Rectal smooth muscle tissue (tissue), 1 donor: ENCODE measurements around the gene SLC4A1AP.
"Not testable (repeated sequence)": the region's sequence is repeated elsewhere in the genome, so short reads cannot be mapped to it uniquely, and the experiment has no call there.

Experiments used
- H3K27ac ChIP-seq: one replicate; pipeline ENCODE4 v1.7.0; 2013; ENCODE audit warnings: low read depth, low read length, inconsistent platforms
- H3K27me3 ChIP-seq: one replicate; pipeline ENCODE4 v1.7.0; 2013; ENCODE audit warnings: low read length; ENCODE audit not compliant: control insufficient read depth, insufficient read depth
- H3K36me3 ChIP-seq: one replicate; pipeline ENCODE4 v1.7.0; 2013; ENCODE audit warnings: low read length; ENCODE audit not compliant: control insufficient read depth, insufficient read depth
- H3K4me1 ChIP-seq: one replicate; pipeline ENCODE4 v1.7.0; 2013; ENCODE audit warnings: low read length; ENCODE audit not compliant: control insufficient read depth, insufficient read depth
- H3K4me3 ChIP-seq: one replicate; pipeline ENCODE4 v1.7.0; 2013; ENCODE audit warnings: low read length
- H3K9ac ChIP-seq: one replicate; pipeline ENCODE4 v1.7.0; 2013; ENCODE audit warnings: low read length

Gene SLC4A1AP

GRCh38 chr2:27661371-27661770 lies 2.3 kb upstream of the SLC4A1AP start:
- Histone ChIP-seq H3K36me3 (peaks cover 20% of the 10 kb centered on the region), H3K27ac (no peak overlapping the region), H3K4me1 (peaks cover 13% of the 10 kb centered on the region), H3K27me3 (no peaks in the 10 kb centered on the region), H3K9ac (no peak overlapping the region), H3K4me3 (no peak overlapping the region)

DNA sequence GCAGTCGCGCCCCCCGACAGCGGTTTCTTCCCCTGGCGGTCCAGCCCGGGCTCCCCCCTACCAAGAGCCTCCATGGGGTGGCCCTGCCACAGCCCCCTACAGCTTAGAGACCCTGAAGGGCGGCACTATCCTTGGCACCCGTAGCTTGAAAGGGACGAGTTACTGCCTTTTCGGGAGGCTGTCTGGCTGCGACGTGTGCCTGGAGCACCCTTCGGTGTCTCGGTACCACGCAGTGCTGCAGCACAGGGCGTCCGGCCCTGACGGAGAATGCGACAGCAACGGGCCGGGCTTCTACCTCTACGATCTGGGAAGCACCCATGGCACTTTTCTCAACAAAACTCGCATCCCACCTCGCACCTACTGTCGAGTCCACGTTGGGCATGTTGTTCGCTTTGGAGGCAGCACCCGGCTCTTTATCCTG lies 475 bp downstream of the SLC4A1AP start:
- peak overlapping the region; percentile 88 for H3K27ac ChIP-seq
- peaks cover 13% of the 10 kb centered on the region for H3K36me3 ChIP-seq
- H3K4me3 ChIP-seq = peak overlapping the region; percentile 91
- H3K4me1 ChIP-seq = peaks cover 13% of the 10 kb centered on the region
- peak overlapping the region; percentile 72 for H3K9ac ChIP-seq
- H3K27me3 ChIP-seq = no peaks in the 10 kb centered on the region

DNA sequence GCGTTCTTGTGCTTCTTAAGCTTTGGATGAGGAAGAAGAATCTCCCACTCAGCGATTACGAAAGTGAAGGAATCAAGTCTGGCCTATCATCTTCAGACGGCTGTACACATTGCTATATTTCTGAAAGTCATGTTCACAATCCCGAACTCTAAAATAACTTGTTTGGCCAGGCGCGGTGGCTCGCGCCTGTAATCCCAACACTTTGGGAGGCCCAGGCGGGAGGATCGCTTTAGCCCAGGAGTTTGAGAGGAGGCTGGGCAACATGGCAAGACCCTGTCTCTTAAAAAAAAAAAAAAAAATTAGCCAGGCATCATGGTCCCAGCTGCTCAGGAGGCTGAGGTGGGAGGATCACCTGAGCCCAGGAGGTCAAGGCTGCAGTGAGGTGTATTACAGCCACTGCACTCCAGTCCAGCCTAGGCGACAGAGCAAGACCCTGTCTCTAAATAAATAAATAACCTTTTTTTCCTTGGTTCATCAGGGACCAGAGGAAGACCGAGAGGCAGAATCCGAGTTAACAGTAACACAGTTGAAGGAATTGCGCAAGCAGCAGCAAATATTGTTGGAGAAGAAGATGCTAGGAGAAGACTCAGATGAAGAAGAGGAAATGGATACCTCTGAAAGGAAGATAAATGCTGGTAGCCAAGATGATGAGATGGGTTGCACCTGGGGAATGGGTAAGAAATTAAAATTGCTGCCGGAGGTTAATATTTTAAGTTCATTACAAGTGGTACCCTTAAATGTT lies 1.1 kb downstream of the SLC4A1AP start:
- Histone ChIP-seq H3K27ac (no peak overlapping the region), H3K9ac (peak overlapping the region; percentile 72), H3K36me3 (peaks cover 11% of the 10 kb centered on the region), H3K4me1 (peaks cover 13% of the 10 kb centered on the region), H3K27me3 (no peaks in the 10 kb centered on the region), H3K4me3 (peak overlapping the region; percentile 91)

- Histone ChIP-seq H3K36me3 (no peaks in the 10 kb centered on the region), H3K9ac (no peak overlapping the region), H3K4me1 (peaks cover 10% of the 10 kb centered on the region), H3K4me3 (no peak overlapping the region), H3K27ac (no peak overlapping the region), H3K27me3 (no peaks in the 10 kb centered on the region)
Observed at GRCh38 chr2:27667446-27667845, 3.8 kb downstream of the SLC4A1AP start.

DNA sequence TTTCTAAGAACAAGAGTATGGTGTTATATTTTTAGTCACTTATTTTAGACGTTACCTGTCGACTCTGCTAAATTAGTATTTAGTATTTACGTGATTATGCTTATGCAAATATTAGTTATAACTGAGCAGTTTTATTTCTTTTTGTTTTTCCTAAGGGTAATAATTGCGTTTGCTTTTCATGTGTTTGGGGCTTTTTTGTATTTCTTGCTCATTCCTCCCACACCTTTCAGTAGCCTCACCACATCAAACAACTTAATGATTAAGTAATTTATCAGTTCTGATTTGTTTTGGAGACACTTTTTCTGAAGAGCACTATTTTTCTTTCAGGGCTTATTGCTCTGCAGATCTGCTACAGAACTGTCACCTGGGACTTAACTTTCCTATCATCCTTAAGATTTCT lies 7.5 kb downstream of the SLC4A1AP start:
- H3K9ac ChIP-seq = no peak overlapping the region
- H3K36me3 ChIP-seq = peaks cover 4% of the 10 kb centered on the region
- no peak overlapping the region for H3K27ac ChIP-seq
- H3K27me3 ChIP-seq = no peaks in the 10 kb centered on the region
- H3K4me3 ChIP-seq = no peak overlapping the region
- H3K4me1 ChIP-seq = no peaks in the 10 kb centered on the region

- no peak overlapping the region for H3K4me3 ChIP-seq
- peaks cover 4% of the 10 kb centered on the region for H3K36me3 ChIP-seq
- no peaks in the 10 kb centered on the region for H3K27me3 ChIP-seq
- no peaks in the 10 kb centered on the region for H3K4me1 ChIP-seq
- H3K27ac ChIP-seq = no peak overlapping the region
- no peak overlapping the region for H3K9ac ChIP-seq
Observed at GRCh38 chr2:27672723-27673486, 9.2 kb downstream of the SLC4A1AP start.

DNA sequence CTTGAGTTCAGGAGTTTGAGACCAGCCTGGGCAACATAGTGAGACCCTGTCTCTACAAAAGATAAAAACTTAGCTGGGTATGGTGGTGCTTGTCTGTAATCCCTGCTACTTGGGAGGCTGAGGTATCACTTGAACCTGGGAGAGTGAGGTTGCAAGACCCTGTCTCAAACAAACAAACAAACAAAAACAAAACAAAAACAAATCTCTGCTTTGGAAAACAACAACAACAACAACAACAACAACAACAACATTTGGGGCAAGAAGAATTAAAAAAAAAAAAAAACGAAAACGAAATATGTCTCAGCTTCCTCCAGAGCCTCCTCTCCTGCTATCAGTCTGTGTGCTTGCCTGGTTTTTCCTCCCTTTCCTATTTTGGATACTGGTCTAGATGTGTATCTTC lies 16.9 kb downstream of the SLC4A1AP start:
- Histone ChIP-seq H3K9ac (no peak overlapping the region), H3K4me1 (no peaks in the 10 kb centered on the region), H3K27me3 (no peaks in the 10 kb centered on the region), H3K36me3 (peaks cover 17% of the 10 kb centered on the region), H3K27ac (no peak overlapping the region), H3K4me3 (no peak overlapping the region)

- H3K27ac ChIP-seq = no peak overlapping the region
- no peak overlapping the region for H3K9ac ChIP-seq
- no peaks in the 10 kb centered on the region for H3K4me1 ChIP-seq
- H3K4me3 ChIP-seq = no peak overlapping the region
- peaks cover 17% of the 10 kb centered on the region for H3K36me3 ChIP-seq
- no peaks in the 10 kb centered on the region for H3K27me3 ChIP-seq
Observed at GRCh38 chr2:27681841-27682240, 18.2 kb downstream of the SLC4A1AP start.

DNA sequence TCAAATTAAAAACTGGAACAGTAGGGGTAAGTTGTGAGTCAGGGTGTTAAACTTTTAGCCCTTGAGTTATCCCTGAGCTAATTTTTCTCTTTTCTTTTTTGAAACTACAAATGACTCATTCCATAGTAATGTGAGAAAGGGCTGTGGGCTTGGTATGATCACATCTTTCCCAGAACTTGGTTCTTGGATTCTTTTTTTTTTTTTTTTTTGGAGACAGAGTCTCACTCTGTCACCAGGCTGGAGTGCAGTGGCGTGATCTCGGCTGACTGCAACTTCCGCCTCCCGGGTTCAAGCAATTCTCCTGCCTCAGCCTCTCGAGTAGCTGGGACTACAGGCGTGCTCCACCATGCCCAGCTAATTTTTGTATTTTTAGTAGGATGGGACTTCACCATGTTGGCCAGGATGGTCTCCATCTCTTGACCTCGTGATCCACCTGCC lies 18.7 kb downstream of the SLC4A1AP start:
- not testable (repeated sequence) for H3K27me3 ChIP-seq, H3K9ac ChIP-seq, H3K4me3 ChIP-seq, H3K27ac ChIP-seq, H3K4me1 ChIP-seq
- H3K36me3 ChIP-seq = peaks cover 17% of the 10 kb centered on the region

- Histone ChIP-seq H3K27ac (no peak overlapping the region), H3K36me3 (peaks cover 21% of the 10 kb centered on the region), H3K9ac (no peak overlapping the region)
Observed at GRCh38 chr2:27683390-27684071, 19.8 kb downstream of the SLC4A1AP start.

DNA sequence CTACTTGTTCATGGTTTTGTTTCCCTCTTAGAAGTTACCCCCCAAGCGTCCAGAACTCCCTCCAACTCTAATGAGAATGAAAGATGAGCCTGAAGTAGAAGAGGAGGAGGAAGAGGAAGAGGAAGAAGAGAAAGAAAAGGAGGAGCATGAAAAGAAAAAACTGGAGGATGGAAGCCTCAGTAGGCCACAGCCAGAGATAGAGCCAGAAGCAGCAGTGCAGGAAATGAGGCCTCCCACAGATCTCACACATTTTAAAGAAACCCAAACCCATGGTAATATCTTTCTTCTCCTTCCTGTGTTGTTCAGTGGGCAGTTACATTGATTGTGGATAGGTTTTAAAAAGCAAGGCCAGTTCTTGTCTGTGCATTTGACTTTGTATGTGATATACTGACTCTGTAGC lies 21.3 kb downstream of the SLC4A1AP start:
- not testable (repeated sequence) for H3K27me3 ChIP-seq, H3K9ac ChIP-seq, H3K4me1 ChIP-seq, H3K27ac ChIP-seq, H3K4me3 ChIP-seq
- H3K36me3 ChIP-seq = peaks cover 23% of the 10 kb centered on the region

More at GRCh38 chr2:27683390-27684071, 19.8 kb downstream of the SLC4A1AP start:
- H3K4me3 ChIP-seq = no peak overlapping the region
- H3K4me1 ChIP-seq = no peaks in the 10 kb centered on the region
- no peaks in the 10 kb centered on the region for H3K27me3 ChIP-seq

- Histone ChIP-seq H3K4me1 (no peaks in the 10 kb centered on the region), H3K4me3 (no peak overlapping the region), H3K9ac (no peak overlapping the region), H3K27me3 (no peaks in the 10 kb centered on the region), H3K27ac (no peak overlapping the region), H3K36me3 (peaks cover 23% of the 10 kb centered on the region)
Observed at GRCh38 chr2:27685577-27685976, 21.9 kb downstream of the SLC4A1AP start.
